SJSA1 (cell line): ENCODE measurements around the gene KANK4. TPM values are rescaled to one million over a fixed set of nuclear protein-coding genes. Genes with fewer than 3 reads are reported as not detected.

Source experiments
- DNase-seq, 2 experiments: peaks; one replicate each; pipeline ENCODE4 v3.0.0-alpha.2; 2015 to 2020; ENCODE audit warnings: low spot score in 2 of 2, low read depth in 1 of 2
- H3K27ac ChIP-seq: fragments of 250-450 bp; sonication (Bioruptor Pico); 2 replicates; pipeline ENCODE4 v1.5.1; 2020; ENCODE audit warnings: mild to moderate bottlenecking, moderate library complexity
- H3K27me3 ChIP-seq: fragments of 250-450 bp; sonication (Bioruptor Pico); replicated peaks from 2 replicates; pipeline ENCODE4 v1.5.1; 2020; ENCODE audit warnings: mild to moderate bottlenecking, moderate library complexity
- H3K36me3 ChIP-seq: fragments of 250-450 bp; sonication (Bioruptor Pico); 2 replicates; pipeline ENCODE4 v1.5.1; 2020; ENCODE audit warnings: mild to moderate bottlenecking
- H3K4me1 ChIP-seq: fragments of 250-450 bp; sonication (Bioruptor Pico); replicated peaks from 2 replicates; pipeline ENCODE4 v1.6.1; 2021; ENCODE audit warnings: mild to moderate bottlenecking
- H3K4me3 ChIP-seq: fragments of 250-450 bp; sonication (Bioruptor Pico); 2 replicates; pipeline ENCODE4 v1.5.1; 2020; ENCODE audit warnings: mild to moderate bottlenecking
- H3K9me3 ChIP-seq: fragments of 250-450 bp; sonication (Bioruptor Pico); replicated peaks from 2 replicates; pipeline ENCODE4 v1.5.1; 2020; ENCODE audit warnings: mild to moderate bottlenecking
- total RNA-seq: library from RNA; depleted of rRNA; stranded (reverse); fragments of >200 nt; shearing (Covaris generic); gene quantifications from 2 replicates; pipeline ENCODE4 v1.2.3, GENCODE V29; 2014; rRNA removed

KANK4 gene
- total RNA-seq = not detected in 2 replicates

GRCh38 chr1:62318756-62319544 lies at the start of gene KANK4:
Gene KANK4, minus strand, starts transcription at chr1:62319434. Its CDS starts 37,870 bp downstream, at chr1:62281564.
- H3K36me3 ChIP-seq = no peaks in the 10 kb centered on the region
- DNase-seq = no peak
- H3K9me3 ChIP-seq = no peaks in the 10 kb centered on the region
- H3K4me1 ChIP-seq = peaks cover 20% of the 10 kb centered on the region
- peak within 1 kb of the TSS; percentile 30 for H3K4me3 ChIP-seq
- H3K27ac ChIP-seq = no peak within 1 kb of the TSS
- H3K27me3 ChIP-seq = peaks cover 14% of the 10 kb centered on the region

- H3K27ac ChIP-seq = no peak overlapping the region
Measured at GRCh38 chr1:62368989-62369388, 49.8 kb upstream of the KANK4 start.

GRCh38 chr1:62367005-62367557 lies 47.8 kb upstream of the KANK4 start:
- Histone ChIP-seq H3K27me3 (no peaks in the 10 kb centered on the region), H3K9me3 (no peaks in the 10 kb centered on the region), H3K27ac (no peak overlapping the region), H3K4me1 (no peaks in the 10 kb centered on the region), H3K4me3 (no peak overlapping the region), H3K36me3 (no peaks in the 10 kb centered on the region)
- no peak for DNase-seq

More at GRCh38 chr1:62368989-62369388, 49.8 kb upstream of the KANK4 start:
- no peak overlapping the region for H3K4me3 ChIP-seq
- no peaks in the 10 kb centered on the region for H3K9me3 ChIP-seq
- no peak for DNase-seq
- no peaks in the 10 kb centered on the region for H3K36me3 ChIP-seq
- no peaks in the 10 kb centered on the region for H3K27me3 ChIP-seq
- H3K4me1 ChIP-seq = no peaks in the 10 kb centered on the region

GRCh38 chr1:62364721-62365120 lies 45.5 kb upstream of the KANK4 start:
- no peak for DNase-seq

GRCh38 chr1:62362926-62363325 lies 43.7 kb upstream of the KANK4 start:
- Histone ChIP-seq H3K27me3 (no peaks in the 10 kb centered on the region), H3K27ac (no peak overlapping the region), H3K4me1 (no peaks in the 10 kb centered on the region), H3K9me3 (no peaks in the 10 kb centered on the region), H3K36me3 (no peaks in the 10 kb centered on the region), H3K4me3 (no peak overlapping the region)
- DNase-seq = no peak

More at GRCh38 chr1:62364721-62365120, 45.5 kb upstream of the KANK4 start:
- Histone ChIP-seq H3K36me3 (no peaks in the 10 kb centered on the region), H3K4me3 (no peak overlapping the region), H3K9me3 (no peaks in the 10 kb centered on the region), H3K27me3 (no peaks in the 10 kb centered on the region), H3K27ac (no peak overlapping the region), H3K4me1 (no peaks in the 10 kb centered on the region)

GRCh38 chr1:62362061-62362917 lies 43.1 kb upstream of the KANK4 start:
- Histone ChIP-seq H3K4me3 (no peak overlapping the region), H3K4me1 (no peaks in the 10 kb centered on the region), H3K36me3 (no peaks in the 10 kb centered on the region), H3K27ac (no peak overlapping the region), H3K9me3 (no peaks in the 10 kb centered on the region), H3K27me3 (no peaks in the 10 kb centered on the region)
- no peak for DNase-seq

- no peak overlapping the region for H3K27ac ChIP-seq
- no peaks in the 10 kb centered on the region for H3K36me3 ChIP-seq
- no peaks in the 10 kb centered on the region for H3K27me3 ChIP-seq
- H3K9me3 ChIP-seq = no peaks in the 10 kb centered on the region
- H3K4me1 ChIP-seq = peaks cover 3% of the 10 kb centered on the region; the same call in 1 of the 2 replicates
- DNase-seq = no peak
- no peak overlapping the region for H3K4me3 ChIP-seq
Measured at GRCh38 chr1:62361431-62361830, 42.2 kb upstream of the KANK4 start.

GRCh38 chr1:62358665-62359373 lies 39.6 kb upstream of the KANK4 start:
- no peaks in the 10 kb centered on the region for H3K36me3 ChIP-seq
- DNase-seq = no peak
- H3K27me3 ChIP-seq = no peaks in the 10 kb centered on the region
- peaks cover 3% of the 10 kb centered on the region; the same call in 1 of the 2 replicates for H3K4me1 ChIP-seq
- no peak overlapping the region for H3K4me3 ChIP-seq
- H3K9me3 ChIP-seq = 0 out of 2 replicates have a peak, but pooled peaks cover 3% of the 10 kb centered on the region
- no peak overlapping the region for H3K27ac ChIP-seq

- Histone ChIP-seq H3K36me3 (no peaks in the 10 kb centered on the region), H3K27ac (no peak overlapping the region), H3K9me3 (0 out of 2 replicates have a peak, but pooled peaks cover 3% of the 10 kb centered on the region), H3K4me3 (no peak overlapping the region), H3K4me1 (peaks cover 3% of the 10 kb centered on the region; the same call in 1 of the 2 replicates), H3K27me3 (no peaks in the 10 kb centered on the region)
- DNase-seq = no peak
Measured at GRCh38 chr1:62357916-62358315, 38.7 kb upstream of the KANK4 start.

GRCh38 chr1:62356257-62356835 lies 37.1 kb upstream of the KANK4 start:
- peak; percentile 38 to 58 for DNase-seq
- Histone ChIP-seq H3K4me3 (no peak overlapping the region), H3K27me3 (no peaks in the 10 kb centered on the region), H3K4me1 (peaks cover 3% of the 10 kb centered on the region; the same call in 1 of the 2 replicates), H3K9me3 (0 out of 2 replicates have a peak, but pooled peaks cover 3% of the 10 kb centered on the region), H3K36me3 (no peaks in the 10 kb centered on the region), H3K27ac (no peak overlapping the region)

GRCh38 chr1:62355095-62355494 lies 35.9 kb upstream of the KANK4 start:
- H3K4me3 ChIP-seq = no peak overlapping the region
- H3K27me3 ChIP-seq = no peaks in the 10 kb centered on the region
- H3K4me1 ChIP-seq = peaks cover 3% of the 10 kb centered on the region; the same call in 1 of the 2 replicates
- H3K27ac ChIP-seq = no peak overlapping the region
- DNase-seq = no peak
- 0 out of 2 replicates have a peak, but pooled peaks cover 3% of the 10 kb centered on the region for H3K9me3 ChIP-seq
- no peaks in the 10 kb centered on the region for H3K36me3 ChIP-seq

GRCh38 chr1:62353853-62354252 lies 34.6 kb upstream of the KANK4 start:
- H3K9me3 ChIP-seq = 0 out of 2 replicates have a peak, but pooled peaks cover 3% of the 10 kb centered on the region

GRCh38 chr1:62352387-62352786 lies 33.2 kb upstream of the KANK4 start:
- Histone ChIP-seq H3K27ac (no peak overlapping the region), H3K4me1 (peaks cover 3% of the 10 kb centered on the region; the same call in 1 of the 2 replicates), H3K4me3 (no peak overlapping the region), H3K27me3 (no peaks in the 10 kb centered on the region), H3K9me3 (0 out of 2 replicates have a peak, but pooled peaks cover 3% of the 10 kb centered on the region), H3K36me3 (no peaks in the 10 kb centered on the region)
- no peak for DNase-seq

More at GRCh38 chr1:62353853-62354252, 34.6 kb upstream of the KANK4 start:
- Histone ChIP-seq H3K4me1 (peaks cover 3% of the 10 kb centered on the region; the same call in 1 of the 2 replicates), H3K27ac (no peak overlapping the region), H3K36me3 (no peaks in the 10 kb centered on the region), H3K27me3 (no peaks in the 10 kb centered on the region), H3K4me3 (no peak overlapping the region)
- no peak for DNase-seq
